Chondrocyte (in vitro differentiated cells): ENCODE data around the gene TTLL5. TPM values are rescaled to one million over a fixed set of nuclear protein-coding genes. Genes with fewer than 3 reads are reported as not detected.

Experiments
- DNase-seq: peaks from one replicate; pipeline ENCODE4 v3.0.0; 2021; ENCODE audit warnings: mixed read lengths, low spot score
- H3K27ac Mint-ChIP-seq: one replicate; pipeline ENCODE4 v1.8.0; 2021; ENCODE audit warnings: mild to moderate bottlenecking, moderate library complexity, mixed read lengths; ENCODE audit not compliant: unreplicated experiment
- H3K27me3 Mint-ChIP-seq: 2 replicates; pipeline ENCODE4 v1.8.0; 2021; ENCODE audit warnings: low read depth, mixed read lengths
- H3K36me3 Mint-ChIP-seq: 2 replicates; pipeline ENCODE4 v1.8.0; 2021; ENCODE audit warnings: low read depth, mixed read lengths
- H3K4me1 Mint-ChIP-seq: 2 replicates; pipeline ENCODE4 v1.8.0; 2021; ENCODE audit warnings: low read depth, mild to moderate bottlenecking, mixed read lengths
- H3K4me3 Mint-ChIP-seq: one replicate; pipeline ENCODE4 v1.8.0; 2021; ENCODE audit warnings: mild to moderate bottlenecking, moderate library complexity, mixed read lengths; ENCODE audit not compliant: unreplicated experiment
- H3K9me3 Mint-ChIP-seq: 2 replicates; pipeline ENCODE4 v1.8.0; 2021; ENCODE audit warnings: low read depth, mixed read lengths
- CTCF ChIP-seq: fragments of 200-600 bp; sonication (generic); IDR thresholded peaks from 2 replicates; pipeline ENCODE4 v1.5.0; 2021; ENCODE audit warnings: antibody characterized with exemption, mild to moderate bottlenecking, moderate library complexity
- total RNA-seq: library from RNA; stranded (reverse); gene quantifications from 3 replicates; pipeline ENCODE4 v1.2.1, GENCODE V29; 2021

The TTLL5 gene
- total RNA-seq, 1 donor from 2014 or later = 22.1 TPM

- Mint-ChIP-seq H3K4me1 (peaks cover 44% of the 10 kb centered on the region), H3K27ac (no peak overlapping the region), H3K9me3 (no peaks in the 10 kb centered on the region), H3K36me3 (peaks cover 1% of the 10 kb centered on the region), H3K27me3 (no peaks in the 10 kb centered on the region), H3K4me3 (no peak overlapping the region)
- no peak for DNase-seq
- TF ChIP-seq CTCF = no peak
Observed at GRCh38 chr14:75807667-75808360, 146.8 kb downstream of the TTLL5 start.

- H3K36me3 Mint-ChIP-seq = no peaks in the 10 kb centered on the region
- H3K4me3 Mint-ChIP-seq = no peak overlapping the region
- H3K27me3 Mint-ChIP-seq = no peaks in the 10 kb centered on the region
- no peaks in the 10 kb centered on the region for H3K9me3 Mint-ChIP-seq
- TF ChIP-seq CTCF = no peak
- H3K4me1 Mint-ChIP-seq = peaks cover 26% of the 10 kb centered on the region
- DNase-seq = no peak
- no peak overlapping the region for H3K27ac Mint-ChIP-seq
Observed at GRCh38 chr14:75811136-75811829, 150.2 kb downstream of the TTLL5 start.

GRCh38 chr14:75811872-75812499, 150.9 kb downstream of the TTLL5 start:
- Mint-ChIP-seq H3K4me1 (peaks cover 26% of the 10 kb centered on the region), H3K27ac (no peak overlapping the region), H3K27me3 (no peaks in the 10 kb centered on the region), H3K4me3 (no peak overlapping the region), H3K9me3 (no peaks in the 10 kb centered on the region), H3K36me3 (no peaks in the 10 kb centered on the region)
- TF ChIP-seq CTCF = no peak
- DNase-seq = no peak

- no peak overlapping the region for H3K4me3 Mint-ChIP-seq
- TF ChIP-seq CTCF = no peak
- H3K4me1 Mint-ChIP-seq = peaks cover 32% of the 10 kb centered on the region
- no peaks in the 10 kb centered on the region for H3K36me3 Mint-ChIP-seq
- H3K9me3 Mint-ChIP-seq = no peaks in the 10 kb centered on the region
- no peak for DNase-seq
- H3K27me3 Mint-ChIP-seq = no peaks in the 10 kb centered on the region
- peak overlapping the region; percentile 20 for H3K27ac Mint-ChIP-seq
Observed at GRCh38 chr14:75812622-75813021, 151.6 kb downstream of the TTLL5 start.

GRCh38 chr14:75820761-75821160, 159.7 kb downstream of the TTLL5 start:
- H3K27me3 Mint-ChIP-seq = no peaks in the 10 kb centered on the region
- H3K4me3 Mint-ChIP-seq = no peak overlapping the region
- no peak for DNase-seq
- peak overlapping the region; percentile 69 for H3K27ac Mint-ChIP-seq
- H3K36me3 Mint-ChIP-seq = no peaks in the 10 kb centered on the region
- no peak for TF ChIP-seq CTCF
- no peaks in the 10 kb centered on the region for H3K9me3 Mint-ChIP-seq
- peaks cover 78% of the 10 kb centered on the region for H3K4me1 Mint-ChIP-seq
